ENCODE measurements around the gene MTFP1.
"Not testable (repeated sequence)": the region's sequence is repeated elsewhere in the genome, so short reads cannot be mapped to it uniquely, and the experiment has no call there.

The MTFP1 gene

GRCh38 chr22:30457981-30458380, 32.4 kb downstream of the MTFP1 start:
- no peak for DNase-seq

- no peak for DNase-seq
Observed at GRCh38 chr22:30459181-30460052, 33.8 kb downstream of the MTFP1 start.

- no peak for DNase-seq
Observed at GRCh38 chr22:30460147-30460546, 34.6 kb downstream of the MTFP1 start.

DNA sequence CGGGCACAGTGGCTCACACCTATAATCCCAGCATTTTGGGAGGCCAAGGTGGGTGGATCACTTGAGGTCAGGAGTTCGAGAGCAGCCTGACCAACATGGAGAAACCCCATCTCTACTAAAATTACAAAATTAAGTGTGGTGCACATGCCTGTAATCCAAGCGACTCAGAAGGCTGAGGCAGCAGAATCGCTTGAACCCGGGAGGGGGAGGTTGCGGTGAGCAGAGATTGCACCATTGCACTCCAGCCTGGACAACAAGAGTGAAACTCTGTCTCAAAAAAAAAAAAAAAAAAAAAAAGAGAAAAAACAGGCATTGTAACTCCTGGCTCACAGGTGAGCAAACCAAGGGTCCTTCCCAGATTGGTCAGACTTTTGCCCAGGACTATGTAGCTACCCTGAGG, 35.0 kb downstream of the MTFP1 start:
- not testable (repeated sequence) for DNase-seq

DNA sequence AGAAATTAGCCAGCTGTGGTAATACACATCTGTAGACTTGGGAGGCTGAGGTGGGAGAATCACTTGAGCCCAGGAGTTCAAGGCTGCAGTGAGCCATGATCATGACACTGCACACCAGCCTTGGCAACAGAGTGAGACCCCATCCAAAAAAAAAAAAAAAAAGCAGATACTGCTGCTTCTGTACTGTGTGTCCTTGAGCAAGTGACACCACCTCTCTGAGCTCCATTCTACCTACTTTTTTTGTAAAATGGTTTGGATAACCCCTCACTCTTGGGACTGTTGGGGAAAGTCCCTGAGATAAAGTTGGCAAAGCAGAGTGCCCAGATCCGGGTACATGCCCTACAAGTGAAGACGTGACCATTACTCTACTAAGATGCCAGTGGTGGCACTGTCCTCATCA, 43.6 kb downstream of the MTFP1 start:
- no peak for DNase-seq

DNA sequence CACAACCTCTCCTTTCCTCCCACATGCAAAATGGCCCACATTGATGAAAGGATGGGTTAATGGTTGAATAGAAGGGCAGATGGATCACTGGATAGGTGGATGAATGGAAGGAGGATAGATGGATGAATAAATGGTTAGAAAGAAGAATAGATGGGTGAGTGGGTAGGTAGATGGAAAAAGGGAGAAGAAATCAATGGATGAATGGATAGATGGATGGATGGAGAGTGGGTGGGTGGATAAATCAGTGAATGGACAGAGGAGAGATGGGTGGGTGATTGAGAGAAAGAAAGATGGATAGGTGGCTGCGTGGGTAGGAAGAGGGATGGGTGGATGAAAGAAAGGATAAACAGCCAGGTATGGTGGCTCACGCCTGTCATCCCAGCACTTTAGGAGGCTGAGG, 45.1 kb downstream of the MTFP1 start:
- DNase-seq, result no peak

- DNase-seq, result no peak
Observed at GRCh38 chr22:30471616-30472318, 46.2 kb downstream of the MTFP1 start, which contains the start of gene SEC14L3. TSS of gene SEC14L3 (minus strand) at chr22:30472017. CDS start at chr22:30471958, 59 bp downstream.

DNA sequence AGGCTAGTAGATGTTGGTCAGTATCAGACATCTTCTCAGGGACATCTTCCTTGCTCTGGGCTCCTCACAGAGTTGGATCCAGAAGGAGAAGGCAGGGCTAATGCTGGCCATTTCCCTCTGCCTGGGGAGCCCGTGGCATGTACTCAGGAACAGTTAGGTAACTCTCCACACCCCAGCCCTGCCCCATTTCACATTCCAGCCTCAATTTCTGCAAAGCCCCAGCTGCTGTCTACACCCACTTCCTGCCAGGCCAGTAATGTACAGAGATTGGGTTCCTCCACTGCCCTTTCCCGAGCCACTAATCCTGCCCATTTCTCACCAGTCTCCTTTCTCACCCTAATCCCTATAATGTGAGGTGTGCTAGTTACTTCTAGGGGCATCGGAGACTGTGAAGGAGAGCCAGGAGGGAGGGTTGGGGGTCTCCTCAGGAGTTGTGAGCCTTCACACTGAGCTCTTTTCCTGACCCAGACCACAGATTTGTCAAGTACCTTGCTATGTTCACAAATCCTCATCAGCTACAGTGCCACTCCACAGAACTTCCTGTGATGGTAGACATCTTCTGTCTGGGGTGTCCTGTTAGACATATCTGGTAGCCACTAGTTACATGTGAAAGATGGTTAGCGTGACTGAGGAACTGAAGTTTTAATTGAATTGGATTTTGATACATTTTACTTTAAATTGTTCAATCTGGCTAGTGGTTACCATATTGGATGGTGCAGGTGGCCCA, 47.6 kb downstream of the MTFP1 start:
- DNase-seq, result no peak

- DNase-seq, result no peak
Observed at GRCh38 chr22:30474121-30474520, 48.6 kb downstream of the MTFP1 start.

GRCh38 chr22:30474683-30475424, 49.3 kb downstream of the MTFP1 start:
- DNase-seq, result peak; percentile 56

Data from central memory CD4-positive, alpha-beta T cell (primary cell).